A673 (cell line): ENCODE measurements around the gene ADGRL1. TPM values are rescaled to one million over a fixed set of nuclear protein-coding genes. Genes with fewer than 3 reads are reported as not detected.

ENCODE experiments used
- BruUV-seq: library from RNA; stranded (reverse); fragments of 400-500 nt; replicated peaks from 2 replicates; lab custom pipeline; 2021; lab: Mats Ljungman, UMichigan
- CTCF ChIA-PET: fragments of 300-600 bp; sonication (Branson Sonifier 250); formaldehyde crosslinking; loops from one replicate; lab custom pipeline; 2022; ENCODE audit warnings: antibody characterized with exemption; lab: Charles Lee
- POLR2A ChIA-PET: fragments of 300-600 bp; sonication (Branson Sonifier 250); formaldehyde crosslinking; loops from one replicate; lab custom pipeline; 2022; ENCODE audit warnings: antibody characterized with exemption; ENCODE audit not compliant: low non-redundant PET; lab: Charles Lee
- DNase-seq: peaks from one replicate; pipeline ENCODE4 v3.0.0-alpha.2; 2015; ENCODE audit warnings: low spot score
- H3K27ac ChIP-seq: fragments of 200-600 bp; sonication (generic); 2 replicates; pipeline ENCODE4 v1.5.1; 2016; ENCODE audit warnings: mixed run types, low read depth, mild to moderate bottlenecking, mixed read lengths, antibody characterized with exemption, low read length; ENCODE audit not compliant: poor library complexity, severe bottlenecking
- H3K27me3 ChIP-seq: fragments of 200-600 bp; sonication (generic); replicated peaks from 2 replicates; pipeline ENCODE4 v1.6.1; 2017; ENCODE audit warnings: mixed run types, low read depth, mild to moderate bottlenecking, mixed read lengths, antibody characterized with exemption, low read length; ENCODE audit not compliant: insufficient read depth, poor library complexity
- H3K36me3 ChIP-seq: fragments of 200-600 bp; sonication (generic); 2 replicates; pipeline ENCODE4 v1.6.1; 2016; ENCODE audit warnings: mixed run types, mild to moderate bottlenecking, mixed read lengths, antibody characterized with exemption, low read length; ENCODE audit not compliant: insufficient read depth, poor library complexity, severe bottlenecking
- H3K4me1 ChIP-seq: fragments of 200-600 bp; sonication (generic); 2 replicates; pipeline ENCODE4 v1.6.1; 2017; ENCODE audit warnings: mixed run types, mild to moderate bottlenecking, mixed read lengths, antibody characterized with exemption, low read length; ENCODE audit not compliant: insufficient read depth, poor library complexity, severe bottlenecking
- H3K4me3 ChIP-seq: fragments of 200-600 bp; sonication (generic); 2 replicates; pipeline ENCODE4 v1.5.1; 2016; ENCODE audit warnings: low read depth, mixed run types, mild to moderate bottlenecking, mixed read lengths, low read length; ENCODE audit not compliant: poor library complexity, severe bottlenecking
- H3K9me3 ChIP-seq: fragments of 200-600 bp; sonication (generic); 2 replicates; pipeline ENCODE4 v1.6.1; 2016; ENCODE audit warnings: mixed run types, low read depth, mild to moderate bottlenecking, mixed read lengths, antibody characterized with exemption, low read length; ENCODE audit not compliant: poor library complexity, severe bottlenecking
- CTCF ChIP-seq: fragments of 300-800, 200-600 bp; sonication (generic); conservative IDR thresholded peaks from 2 replicates; pipeline ENCODE4 v1.5.1; 2017; ENCODE audit warnings: low read depth, mild to moderate bottlenecking, antibody characterized with exemption, low read length, moderate library complexity, mixed read lengths
- EZH2 ChIP-seq: fragments of 200-600 bp; sonication (generic); IDR thresholded peaks from 2 replicates; pipeline ENCODE4 v1.6.1; 2017; ENCODE audit warnings: borderline replicate concordance, low read depth, mild to moderate bottlenecking, mixed read lengths, antibody characterized with exemption, low read length; ENCODE audit not compliant: poor library complexity, severe bottlenecking
- intact Hi-C: fragments of 100-400 bp; cut with micrococcal nuclease; formaldehyde crosslinking; loops from one replicate; pipeline ENCODE4 v1.10.0; 2022; ENCODE audit not compliant: unreplicated experiment
- total RNA-seq: library from RNA; stranded (reverse); gene quantifications from 2 replicates; pipeline ENCODE4 v1.2.3, GENCODE V29; 2021

ADGRL1 gene
- total RNA-seq, 1 experiment from 2014 or later: 66.1 TPM

- no peak overlapping the region for H3K27ac ChIP-seq
- POLR2A ChIA-PET: no interaction called here
- peaks cover 57% of the 10 kb centered on the region for H3K36me3 ChIP-seq
- no peak for DNase-seq
- peaks cover 4% of the 10 kb centered on the region for H3K4me1 ChIP-seq
- no TSS peak for BruUV-seq
- TF ChIP-seq CTCF (no peak), EZH2 (no peak)
- intact Hi-C loops: no loop called here
- no peaks in the 10 kb centered on the region for H3K27me3 ChIP-seq
- no peak overlapping the region for H3K4me3 ChIP-seq
- no peaks in the 10 kb centered on the region for H3K9me3 ChIP-seq
- CTCF ChIA-PET: interaction anchor here (0.6 kb wide), 1 partner anchor 9 kb away, joined by 3 read pairs; no protein-coding TSS in a partner anchor
Observed at GRCh38 chr19:14156971-14157717, 48.8 kb downstream of the ADGRL1 start.

- Histone ChIP-seq H3K9me3 (no peaks in the 10 kb centered on the region), H3K4me3 (no peak overlapping the region), H3K4me1 (no peaks in the 10 kb centered on the region), H3K27ac (no peak overlapping the region), H3K27me3 (no peaks in the 10 kb centered on the region), H3K36me3 (peaks cover 55% of the 10 kb centered on the region)
- ChIA-PET CTCF (no interaction called here), POLR2A (no interaction called here)
- TF ChIP-seq EZH2 (no peak), CTCF (no peak)
- no TSS peak for BruUV-seq
- DNase-seq: no peak
- intact Hi-C loops: no loop called here
Observed at GRCh38 chr19:14156122-14156521, 49.8 kb downstream of the ADGRL1 start.

- TF ChIP-seq CTCF (no peak), EZH2 (no peak)
- H3K27me3 ChIP-seq: no peaks in the 10 kb centered on the region
- intact Hi-C loops: no loop called here
- ChIA-PET CTCF (no interaction called here), POLR2A (no interaction called here)
- H3K4me3 ChIP-seq: no peak overlapping the region
- H3K36me3 ChIP-seq: peaks cover 55% of the 10 kb centered on the region
- BruUV-seq: no TSS peak
- H3K4me1 ChIP-seq: peaks cover 4% of the 10 kb centered on the region
- H3K27ac ChIP-seq: no peak overlapping the region
- no peaks in the 10 kb centered on the region for H3K9me3 ChIP-seq
- DNase-seq: no peak
Observed at GRCh38 chr19:14155371-14155770, 50.6 kb downstream of the ADGRL1 start.
